KG1 (cell line): Measurements from ENCODE around the gene RNF103.

Source experiments
- DNase-seq: peaks from one replicate; lab custom pipeline; 2025; lab: John Stamatoyannopoulos, UW

Gene RNF103

DNA sequence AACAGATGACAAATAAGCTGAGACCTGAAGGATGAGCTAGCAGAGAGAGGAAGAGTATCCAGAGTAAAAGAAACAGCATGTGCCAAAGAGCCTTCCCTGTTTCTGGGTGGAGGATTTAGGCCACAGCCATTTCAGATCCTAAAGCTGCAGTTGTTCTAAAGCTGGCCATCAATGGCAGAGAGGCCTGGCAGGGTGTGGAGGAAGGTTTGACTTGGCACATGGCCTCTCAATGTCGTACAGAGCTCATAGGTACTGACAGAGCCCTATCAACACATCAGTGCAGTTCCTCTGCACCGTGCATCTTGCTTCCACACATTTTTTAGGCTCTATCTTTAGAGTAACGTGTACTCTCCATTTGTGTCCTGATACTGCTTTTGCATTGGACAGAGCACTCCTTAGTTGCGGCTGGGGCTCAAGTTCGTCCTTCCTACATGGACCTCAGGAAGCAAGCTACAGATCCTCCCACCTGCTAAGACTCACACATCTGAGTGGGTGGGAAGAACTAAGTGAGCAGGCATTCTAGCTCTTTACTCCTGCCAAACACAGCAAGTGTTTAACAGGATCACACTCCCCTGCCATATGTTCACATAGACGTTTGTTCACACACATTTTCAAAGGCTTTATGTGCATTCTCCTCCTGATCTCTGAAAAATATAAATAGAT lies 57.4 kb downstream of the RNF103 start:
- no peak for DNase-seq

DNA sequence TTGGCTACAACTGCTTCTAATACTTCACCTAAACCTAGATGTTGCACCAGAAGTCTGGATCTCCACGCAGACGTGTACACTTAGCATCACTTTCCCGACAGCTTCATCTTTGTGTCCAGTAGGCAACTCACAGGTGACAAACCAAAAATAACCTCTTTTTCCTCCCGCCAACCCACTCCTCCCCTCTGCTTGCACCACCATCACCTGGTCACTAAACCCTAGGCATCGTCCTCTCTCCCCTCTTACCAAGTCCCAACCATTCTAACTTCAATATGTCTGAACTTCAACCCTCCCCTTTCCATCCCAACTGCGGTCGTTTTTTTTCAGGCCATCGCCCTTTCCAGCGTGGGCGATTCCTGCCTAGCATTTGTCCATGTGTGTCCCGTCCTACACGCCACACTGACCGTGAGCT lies 60.0 kb downstream of the RNF103 start:
- DNase-seq, result no peak

DNA sequence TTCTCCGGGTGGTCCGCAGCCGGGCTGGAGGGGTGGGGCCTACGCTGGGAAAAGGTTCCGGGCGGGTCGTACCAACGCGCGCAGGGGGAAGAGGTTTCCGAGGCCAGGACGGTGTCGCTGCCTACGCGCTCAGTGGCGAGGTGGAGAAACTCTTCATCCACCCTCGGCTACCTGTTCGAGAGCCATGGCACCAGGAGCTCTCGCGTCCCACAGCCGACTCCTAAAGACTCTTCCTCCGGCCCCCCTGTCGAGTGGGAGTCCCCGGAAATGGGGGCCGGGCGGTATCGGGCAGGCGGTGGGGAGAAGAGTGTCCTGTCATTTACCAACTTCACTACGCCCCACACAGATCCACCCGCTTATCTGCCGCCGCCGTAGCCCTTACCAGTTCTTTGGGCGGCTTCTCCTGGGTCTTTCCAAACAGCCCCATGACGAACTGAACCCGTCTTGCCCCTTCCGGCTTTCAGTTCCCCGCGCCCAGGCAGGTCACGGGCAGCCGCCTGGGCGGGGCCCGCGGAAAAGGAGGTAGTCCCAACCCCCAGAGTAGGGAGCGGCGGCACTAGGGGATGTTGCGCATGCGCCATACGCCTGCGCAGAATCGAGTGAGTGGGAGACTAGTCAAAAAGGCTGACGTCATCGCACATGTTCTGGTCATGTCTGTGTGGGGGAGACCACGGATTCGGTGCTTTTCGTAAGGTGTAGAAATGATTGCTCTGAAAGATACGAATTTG lies 60.6 kb downstream of the RNF103 start, which contains the start of gene CHMP3:
CHMP3 (minus strand) TSS at position 522 of the 728 bp plus-strand sequence; CDS start at position 427, 95 bp downstream.
- peak; percentile 97 for DNase-seq

DNA sequence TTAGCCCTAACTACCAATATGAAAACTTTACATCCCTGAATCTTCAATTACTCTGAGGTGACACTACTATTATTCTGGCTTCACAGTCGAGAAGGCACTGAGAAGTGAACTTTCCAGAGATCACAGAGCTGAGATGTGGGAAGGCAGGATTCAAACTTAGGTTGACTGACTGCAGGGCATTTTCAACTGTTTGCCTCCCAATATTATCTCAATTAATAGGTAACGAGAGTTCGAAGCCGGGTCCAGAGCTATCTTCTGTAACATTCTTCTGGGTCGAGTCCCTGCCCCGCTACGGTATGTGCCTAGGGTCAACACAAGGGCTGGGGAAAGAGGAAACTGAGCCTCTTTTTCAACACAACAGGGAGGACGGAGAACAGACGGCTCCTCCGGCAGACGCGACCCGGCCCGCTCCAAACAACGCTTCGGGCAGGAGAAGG lies 61.2 kb downstream of the RNF103 start:
- no peak for DNase-seq

DNA sequence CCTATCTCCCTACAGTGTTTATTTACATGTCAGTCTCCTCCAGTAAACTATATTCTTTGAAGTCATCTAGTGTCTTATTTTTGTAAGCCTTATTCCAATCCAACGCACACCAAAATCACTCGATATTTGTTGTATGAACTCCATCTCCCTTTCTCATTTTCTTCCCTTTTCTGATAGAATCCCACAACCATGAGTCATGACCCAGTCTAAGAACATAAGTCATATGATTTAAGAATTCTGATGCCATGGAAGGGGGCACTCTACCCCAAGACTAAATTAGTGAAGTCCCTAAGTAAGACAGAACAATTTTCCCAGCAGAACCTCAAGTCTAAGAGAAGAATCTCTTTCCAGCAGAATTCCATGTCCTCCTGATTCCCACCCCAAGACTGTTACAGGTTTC lies 65.8 kb downstream of the RNF103 start:
- no peak for DNase-seq

DNA sequence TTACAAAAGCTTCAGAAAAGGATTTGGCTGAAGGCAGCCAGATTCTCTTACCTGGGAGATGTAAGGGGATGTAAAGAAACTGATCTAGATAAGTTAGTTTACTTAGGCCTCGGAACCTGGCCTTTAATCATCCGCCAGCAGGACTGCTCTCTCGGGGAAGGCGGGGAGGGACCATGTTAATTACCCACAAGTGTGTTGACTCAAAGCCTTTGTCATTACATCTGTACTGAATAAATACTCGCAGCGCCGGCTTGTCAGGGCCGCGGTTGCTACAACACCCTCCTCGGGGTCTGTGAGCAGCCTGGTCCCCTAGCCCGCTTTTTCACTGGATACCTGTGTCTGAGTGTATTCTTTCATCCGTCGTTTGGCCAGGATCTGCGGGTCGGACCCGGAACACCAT lies 67.2 kb downstream of the RNF103 start:
- no peak for DNase-seq
